Prostate gland (tissue), 2 donors: ENCODE results near the gene PAX8. TPM values are rescaled to one million over a fixed set of nuclear protein-coding genes. Genes with fewer than 3 reads are reported as not detected.

Experiments
- DNase-seq: peaks from one replicate; pipeline ENCODE4 v3.0.0-alpha.2; 2019; ENCODE audit warnings: low spot score
- H3K27ac ChIP-seq, 2 donors: fragments of 200-600 bp; sonication (generic); 2 replicates each; pipeline ENCODE4 v1.5.1; 2017 to 2019
- H3K27me3 ChIP-seq: fragments of 200-600 bp; sonication (generic); replicated peaks from 2 replicates; pipeline ENCODE4 v1.5.1; 2019; ENCODE audit not compliant: insufficient read depth
- H3K36me3 ChIP-seq, 2 donors: fragments of 200-600 bp; sonication (generic); 1 replicate in 1 of 2; 2 replicates in 1 of 2; pipeline versions ENCODE4 v1.5.1 to v1.8.1; 2017 to 2019
- H3K4me1 ChIP-seq: fragments of 200-600 bp; sonication (generic); replicated peaks from 2 replicates; pipeline ENCODE4 v1.5.1; 2019
- H3K4me3 ChIP-seq, 2 donors: fragments of 200-600 bp; sonication (generic); 2 replicates each; pipeline ENCODE4 v1.5.1; 2017 to 2019
- H3K9me3 ChIP-seq: fragments of 200-600 bp; sonication (generic); 2 replicates; pipeline ENCODE4 v1.5.1; 2017
- POLR2A ChIP-seq: fragments of 450-650 bp; IDR thresholded peaks from one replicate; pipeline ENCODE4 v1.6.1; 2016; ENCODE audit warnings: antibody characterized with exemption, mild to moderate bottlenecking
- POLR2AphosphoS5 ChIP-seq: sonication (generic); formaldehyde crosslinking; IDR thresholded peaks from one replicate; pipeline ENCODE4 v1.6.1; 2017; ENCODE audit warnings: antibody characterized with exemption
- WGBS: methylation state at CpG from one replicate; pipeline ENCODE4 v1.1.5; 2018; 5-methylcytosine and 5-hydroxymethylcytosine counted together
- intact Hi-C: fragments of 100-400 bp; cut with DNase I; formaldehyde crosslinking; loops from one replicate; pipeline ENCODE4 v1.14.2; 2022
- total RNA-seq, 2 donors: library from RNA; depleted of rRNA; stranded (reverse); fragments of >200 nt; gene quantifications; one replicate each; pipeline ENCODE4 v1.1.0, GENCODE V29; 2016
- TF ChIP-seq, protein P1 (sequence below), 4 experiments: fragments of 200-600 bp in 2 of 4; fragments of 450-650 bp in 2 of 4; sonication (generic) in 2 of 4; IDR thresholded peaks; 1 replicate in 3 of 4; 2 replicates in 1 of 4; pipeline ENCODE4 v1.5.1; 2016 to 2019; ENCODE audit warnings: antibody characterized with exemption in 4 of 4, mild to moderate bottlenecking in 2 of 4, moderate library complexity in 2 of 4

The PAX8 gene
- total RNA-seq, 2 donors from 2014 or later = 1.0 to 3.8 TPM

DNA sequence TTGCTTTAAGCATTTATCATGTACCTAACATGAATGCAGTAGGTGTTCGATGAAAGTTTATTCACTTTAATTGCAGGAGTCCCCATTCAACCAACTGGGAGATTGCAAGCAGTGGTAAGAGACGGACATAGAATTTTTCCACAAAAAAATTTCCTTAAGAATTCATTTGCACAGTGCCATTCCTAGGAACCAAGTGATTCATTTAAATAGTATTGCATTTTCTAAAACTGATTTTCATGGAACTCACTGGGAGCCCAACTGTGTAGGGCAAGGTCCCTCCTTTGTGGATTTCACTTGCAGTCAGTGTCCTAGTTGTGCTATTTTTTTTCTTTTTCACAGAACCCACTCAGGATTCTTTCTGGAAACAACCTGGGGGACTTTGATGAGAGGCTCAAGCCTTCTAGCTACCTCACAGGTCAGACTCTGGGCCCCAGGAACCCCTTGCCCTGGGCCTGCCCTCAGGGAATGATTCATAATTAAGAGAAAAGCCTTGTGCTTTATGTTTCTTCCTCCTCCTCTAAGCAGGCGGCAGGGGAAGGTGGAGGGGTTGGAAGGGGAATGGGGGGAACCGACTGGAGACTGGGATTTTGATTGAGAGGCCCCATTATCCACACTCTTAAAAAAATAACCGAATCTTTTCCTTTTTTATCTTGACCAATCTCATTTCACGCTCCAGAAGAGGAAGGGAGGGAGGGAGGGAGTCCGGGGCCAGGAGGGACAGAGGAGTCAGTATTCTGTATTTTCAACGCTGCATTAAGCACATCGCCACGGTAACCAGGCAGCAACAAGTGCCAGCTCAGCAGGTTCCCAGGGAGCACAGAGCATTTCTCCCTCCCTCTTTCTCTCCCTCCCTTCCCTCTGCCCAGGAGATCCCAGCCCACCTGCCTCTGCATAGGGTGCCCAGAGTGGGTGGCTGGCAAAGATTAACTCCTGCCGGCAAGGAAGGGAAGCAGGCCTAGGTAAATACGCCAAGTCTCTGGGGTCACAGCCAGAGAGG lies 53.2 kb downstream of the PAX8 start:
- 39% methylated on average over 12 of the region's 12 CpGs for WGBS
- intact Hi-C loops = no loop called here

DNA sequence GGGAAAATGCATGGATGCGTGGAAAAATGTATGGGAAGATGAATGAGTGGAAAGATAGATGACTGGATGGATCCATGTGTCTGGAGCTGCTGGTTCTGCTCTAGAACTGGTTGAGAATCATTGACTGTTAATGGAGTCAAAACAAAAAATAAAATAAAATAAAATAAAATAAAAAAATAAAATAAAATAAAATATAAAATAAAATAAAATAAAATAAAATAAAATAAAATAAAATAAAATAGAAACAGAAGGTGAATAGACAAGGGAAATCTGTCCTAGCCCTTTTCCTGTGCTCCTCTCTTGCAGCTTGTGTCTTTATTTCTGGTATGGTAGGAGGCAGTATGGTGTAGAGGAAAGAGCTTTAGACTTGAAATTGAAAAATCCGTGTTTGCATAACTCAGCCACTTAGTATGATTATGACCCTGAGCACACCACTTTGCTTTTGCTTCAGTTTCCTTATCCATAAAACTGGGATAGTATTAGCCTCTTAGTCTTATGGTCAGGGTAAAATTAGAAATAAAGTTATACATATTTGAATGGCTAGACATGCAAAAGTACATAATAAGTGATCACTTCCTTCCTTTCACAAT lies 54.0 kb downstream of the PAX8 start:
- intact Hi-C loops = no loop called here
- DNase-seq = no peak
- H3K4me3 ChIP-seq = no peak overlapping the region
- no peaks in the 10 kb centered on the region for H3K27me3 ChIP-seq
- no peaks in the 10 kb centered on the region for H3K9me3 ChIP-seq
- WGBS = 67% methylated on average over 2 of the region's 2 CpGs
- no peaks in the 10 kb centered on the region for H3K36me3 ChIP-seq
- TF ChIP-seq, protein P1, sequence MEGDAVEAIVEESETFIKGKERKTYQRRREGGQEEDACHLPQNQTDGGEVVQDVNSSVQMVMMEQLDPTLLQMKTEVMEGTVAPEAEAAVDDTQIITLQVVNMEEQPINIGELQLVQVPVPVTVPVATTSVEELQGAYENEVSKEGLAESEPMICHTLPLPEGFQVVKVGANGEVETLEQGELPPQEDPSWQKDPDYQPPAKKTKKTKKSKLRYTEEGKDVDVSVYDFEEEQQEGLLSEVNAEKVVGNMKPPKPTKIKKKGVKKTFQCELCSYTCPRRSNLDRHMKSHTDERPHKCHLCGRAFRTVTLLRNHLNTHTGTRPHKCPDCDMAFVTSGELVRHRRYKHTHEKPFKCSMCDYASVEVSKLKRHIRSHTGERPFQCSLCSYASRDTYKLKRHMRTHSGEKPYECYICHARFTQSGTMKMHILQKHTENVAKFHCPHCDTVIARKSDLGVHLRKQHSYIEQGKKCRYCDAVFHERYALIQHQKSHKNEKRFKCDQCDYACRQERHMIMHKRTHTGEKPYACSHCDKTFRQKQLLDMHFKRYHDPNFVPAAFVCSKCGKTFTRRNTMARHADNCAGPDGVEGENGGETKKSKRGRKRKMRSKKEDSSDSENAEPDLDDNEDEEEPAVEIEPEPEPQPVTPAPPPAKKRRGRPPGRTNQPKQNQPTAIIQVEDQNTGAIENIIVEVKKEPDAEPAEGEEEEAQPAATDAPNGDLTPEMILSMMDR (IDR thresholded peaks at IDR 0.05) = no peak
- TF ChIP-seq POLR2A (no peak), POLR2AphosphoS5 (no peak)
- H3K4me1 ChIP-seq = no peaks in the 10 kb centered on the region
- H3K27ac ChIP-seq = no peak overlapping the region

More for the DNA sequence above, 53.2 kb downstream of the PAX8 start:
- H3K36me3 ChIP-seq = no peaks in the 10 kb centered on the region
- H3K27ac ChIP-seq = no peak overlapping the region
- H3K4me1 ChIP-seq = no peaks in the 10 kb centered on the region
- H3K4me3 ChIP-seq = no peak overlapping the region
- H3K27me3 ChIP-seq = no peaks in the 10 kb centered on the region
- no peak for DNase-seq
- TF ChIP-seq, protein P1 (IDR thresholded peaks at IDR 0.05) = no peak
- TF ChIP-seq POLR2AphosphoS5 (no peak), POLR2A (no peak)
- no peaks in the 10 kb centered on the region for H3K9me3 ChIP-seq

DNA sequence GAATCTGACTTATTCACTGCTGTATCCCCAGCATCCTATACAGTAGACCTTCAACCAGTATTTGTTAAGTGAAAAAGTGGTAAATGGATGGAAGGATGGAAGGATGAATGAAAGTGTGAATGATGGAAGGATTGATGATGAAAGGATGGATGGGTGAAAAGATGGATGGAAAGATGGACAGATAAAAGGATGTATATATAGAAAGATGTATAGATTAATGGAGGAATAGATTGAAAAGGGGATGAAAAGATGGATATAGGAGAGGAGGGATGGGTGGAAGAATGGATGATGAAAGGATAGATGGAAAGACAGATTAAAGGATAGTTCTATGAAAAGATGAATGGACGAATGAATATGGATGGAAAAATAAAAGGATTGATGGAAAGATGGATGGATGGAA lies 54.9 kb downstream of the PAX8 start:
- Histone ChIP-seq H3K27me3 (no peaks in the 10 kb centered on the region), H3K4me1 (no peaks in the 10 kb centered on the region), H3K9me3 (no peaks in the 10 kb centered on the region), H3K4me3 (no peak overlapping the region), H3K36me3 (no peaks in the 10 kb centered on the region), H3K27ac (no peak overlapping the region)
- TF ChIP-seq POLR2AphosphoS5 (no peak), POLR2A (no peak)
- TF ChIP-seq, protein P1 (IDR thresholded peaks at IDR 0.05) = no peak
- no peak for DNase-seq
- 87% methylated on average over 1 of the region's 1 CpG for WGBS
- intact Hi-C loops = no loop called here

DNA sequence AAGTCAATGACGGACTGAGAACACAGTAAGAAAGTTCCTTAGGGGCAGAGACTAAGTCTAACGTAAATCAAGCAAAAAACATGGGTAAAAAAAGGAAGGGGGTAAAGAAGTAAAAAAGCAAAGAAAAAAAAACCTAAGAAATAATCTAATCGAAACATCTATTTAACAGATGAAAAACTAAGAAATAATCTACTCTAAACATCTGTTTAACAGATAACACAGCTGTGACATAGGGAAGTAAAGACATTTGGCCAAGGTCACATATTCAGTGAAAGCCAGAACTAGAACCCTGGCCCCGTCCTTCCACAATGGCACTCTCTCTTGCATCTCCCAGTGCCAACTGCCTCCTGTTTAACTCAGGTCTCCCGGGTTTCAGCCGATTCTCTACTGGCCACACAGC lies 56.9 kb downstream of the PAX8 start:
- Histone ChIP-seq H3K4me1 (no peaks in the 10 kb centered on the region), H3K36me3 (no peaks in the 10 kb centered on the region), H3K27me3 (no peaks in the 10 kb centered on the region), H3K27ac (no peak overlapping the region), H3K9me3 (no peaks in the 10 kb centered on the region), H3K4me3 (no peak overlapping the region)
- TF ChIP-seq, protein P1 (IDR thresholded peaks at IDR 0.05) = no peak
- TF ChIP-seq POLR2AphosphoS5 = no peak
- TF ChIP-seq POLR2A = no peak
- WGBS = 77% methylated on average over 6 of the region's 6 CpGs
- DNase-seq = no peak
- intact Hi-C loops = no loop called here
